Keratinocyte (primary cell): Measurements from ENCODE around the gene SARS2.

Experiments
- EZH2 ChIP-seq: IDR thresholded peaks from one replicate; pipeline ENCODE4 v1.6.1; 2012; ENCODE audit warnings: inconsistent platforms, mild to moderate bottlenecking, low read length, moderate library complexity
- TF ChIP-seq, protein P1 (sequence below), 3 experiments: IDR thresholded peaks in 1 of 3; conservative IDR thresholded peaks in 1 of 3; optimal IDR thresholded peaks in 1 of 3; 2 replicates in 2 of 3; 3 replicates in 1 of 3; pipeline versions ENCODE3 to v1.5.1; 2011; ENCODE audit warnings: low read length in 3 of 3, mild to moderate bottlenecking in 3 of 3, moderate library complexity in 2 of 3, control low read depth in 1 of 3, inconsistent platforms in 1 of 3; ENCODE audit not compliant: insufficient read depth in 2 of 3; ENCODE audit errors: extremely low read depth in 1 of 3

DNA sequence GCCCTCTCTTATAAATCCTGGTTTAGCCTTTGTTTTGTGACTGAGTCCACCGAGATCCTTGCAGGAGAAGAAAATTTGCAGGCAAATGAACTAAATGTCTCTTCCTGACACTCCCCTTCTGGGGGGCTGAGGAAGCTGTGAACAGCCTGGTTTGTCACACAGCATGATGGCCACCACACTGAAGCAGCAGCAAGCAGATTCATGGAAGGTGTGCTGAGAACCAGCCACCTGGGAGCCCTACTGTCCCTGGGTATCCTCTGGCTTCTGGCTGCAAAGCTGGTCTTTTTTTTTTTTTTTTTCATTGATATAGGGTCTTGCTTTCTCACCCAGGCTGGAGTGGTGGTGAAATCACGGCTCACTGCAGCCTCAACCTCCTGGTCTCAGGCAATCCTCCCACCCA, 11.4 kb upstream of the SARS2 start:
- TF ChIP-seq, protein P1, sequence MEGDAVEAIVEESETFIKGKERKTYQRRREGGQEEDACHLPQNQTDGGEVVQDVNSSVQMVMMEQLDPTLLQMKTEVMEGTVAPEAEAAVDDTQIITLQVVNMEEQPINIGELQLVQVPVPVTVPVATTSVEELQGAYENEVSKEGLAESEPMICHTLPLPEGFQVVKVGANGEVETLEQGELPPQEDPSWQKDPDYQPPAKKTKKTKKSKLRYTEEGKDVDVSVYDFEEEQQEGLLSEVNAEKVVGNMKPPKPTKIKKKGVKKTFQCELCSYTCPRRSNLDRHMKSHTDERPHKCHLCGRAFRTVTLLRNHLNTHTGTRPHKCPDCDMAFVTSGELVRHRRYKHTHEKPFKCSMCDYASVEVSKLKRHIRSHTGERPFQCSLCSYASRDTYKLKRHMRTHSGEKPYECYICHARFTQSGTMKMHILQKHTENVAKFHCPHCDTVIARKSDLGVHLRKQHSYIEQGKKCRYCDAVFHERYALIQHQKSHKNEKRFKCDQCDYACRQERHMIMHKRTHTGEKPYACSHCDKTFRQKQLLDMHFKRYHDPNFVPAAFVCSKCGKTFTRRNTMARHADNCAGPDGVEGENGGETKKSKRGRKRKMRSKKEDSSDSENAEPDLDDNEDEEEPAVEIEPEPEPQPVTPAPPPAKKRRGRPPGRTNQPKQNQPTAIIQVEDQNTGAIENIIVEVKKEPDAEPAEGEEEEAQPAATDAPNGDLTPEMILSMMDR (optimal IDR thresholded peaks at IDR 0.05 in 1 of 3, IDR thresholded peaks at IDR 0.05 in 1 of 3, conservative IDR thresholded peaks at IDR 0.05 in 1 of 3; ENCODE audit: extremely low read depth in 1 of 3, insufficient read depth in 2 of 3, low read length in 3 of 3): no peak
- no peak for TF ChIP-seq EZH2
